Hippocampal formation (tissue), 2 donors: ENCODE measurements around the gene ID4.
"Not testable (repeated sequence)": the region's sequence is repeated elsewhere in the genome, so short reads cannot be mapped to it uniquely, and the experiment has no call there.

Experiments
- DNase-seq, 2 donors: peaks; one replicate each; lab custom pipeline; 2025; lab: John Stamatoyannopoulos, UW

The ID4 gene

DNA sequence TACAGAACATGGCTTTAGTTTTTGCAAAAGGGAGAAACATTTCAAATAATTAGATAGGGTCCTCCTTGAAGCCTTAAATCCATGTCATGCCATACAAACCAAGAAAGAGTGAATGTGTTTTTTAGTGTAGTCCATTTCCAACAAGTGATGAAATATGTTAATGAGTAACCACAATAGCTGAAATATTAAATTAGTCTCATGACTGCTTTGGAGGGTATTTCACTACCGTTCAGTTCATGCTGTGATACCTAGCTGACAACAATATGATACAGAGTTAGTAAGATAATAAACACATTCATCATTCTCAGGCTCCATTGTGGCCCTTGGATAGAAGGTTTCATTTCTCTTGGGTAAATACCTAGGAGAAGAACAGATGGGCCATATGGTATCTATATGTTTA is 5.8 kb upstream of the ID4 start:
- no peak for DNase-seq

DNA sequence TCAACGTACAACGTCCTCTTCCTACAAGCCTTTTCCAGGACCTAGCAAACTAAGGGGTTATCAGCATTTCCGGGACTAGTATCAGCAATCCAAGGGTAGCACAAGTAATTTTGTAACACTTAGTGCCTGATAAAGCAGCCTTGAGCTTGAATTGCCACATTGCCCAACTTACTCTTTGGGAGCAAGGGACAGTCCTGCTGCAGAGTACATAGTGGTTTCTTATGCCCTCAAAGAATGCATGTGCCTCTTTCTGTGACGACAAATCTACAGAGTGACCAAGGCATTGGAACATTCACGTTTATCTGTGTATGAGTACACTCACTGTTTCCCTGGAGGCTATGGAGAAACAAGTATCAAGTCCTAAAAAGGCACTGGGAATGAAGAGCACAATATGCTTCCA is 3.2 kb upstream of the ID4 start:
- DNase-seq = no peak

DNA sequence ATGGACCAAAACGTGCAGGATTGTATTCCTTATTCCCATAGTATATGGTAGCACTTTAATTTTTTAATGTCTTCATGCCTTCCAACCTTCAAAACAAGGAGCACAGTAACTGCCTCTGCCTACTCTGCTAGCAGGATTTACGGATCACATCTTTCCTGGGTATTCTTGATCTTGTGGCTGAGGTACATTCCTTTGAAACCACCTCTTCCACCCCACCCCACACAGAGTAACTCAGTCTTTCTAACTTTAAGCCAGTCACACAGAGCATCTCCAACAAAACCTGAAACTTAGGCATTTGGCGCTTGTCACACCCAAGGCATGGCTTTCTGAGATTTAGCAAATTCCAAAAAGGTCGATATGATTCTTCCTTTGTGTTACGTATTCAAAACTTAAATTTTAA is 2.3 kb upstream of the ID4 start:
- no peak for DNase-seq

DNA sequence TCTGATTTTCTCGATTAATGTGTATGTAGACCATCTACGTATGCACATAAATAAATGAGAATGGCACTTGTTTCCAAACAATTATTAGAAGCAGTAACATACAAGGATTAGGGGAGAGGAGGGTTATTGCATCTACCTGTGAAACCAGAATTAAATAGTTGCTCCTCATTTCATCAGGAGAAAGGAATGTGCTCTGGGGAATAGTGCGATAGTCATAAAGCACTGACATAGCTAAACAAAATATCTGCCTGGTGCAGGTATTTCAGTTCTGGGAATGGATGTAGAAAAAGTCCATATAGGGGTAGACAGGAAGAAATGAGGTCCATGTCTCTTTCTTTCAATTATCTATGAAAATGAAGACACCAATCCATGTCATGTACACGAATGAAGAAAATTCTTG is 1.6 kb upstream of the ID4 start:
- no peak for DNase-seq

DNA sequence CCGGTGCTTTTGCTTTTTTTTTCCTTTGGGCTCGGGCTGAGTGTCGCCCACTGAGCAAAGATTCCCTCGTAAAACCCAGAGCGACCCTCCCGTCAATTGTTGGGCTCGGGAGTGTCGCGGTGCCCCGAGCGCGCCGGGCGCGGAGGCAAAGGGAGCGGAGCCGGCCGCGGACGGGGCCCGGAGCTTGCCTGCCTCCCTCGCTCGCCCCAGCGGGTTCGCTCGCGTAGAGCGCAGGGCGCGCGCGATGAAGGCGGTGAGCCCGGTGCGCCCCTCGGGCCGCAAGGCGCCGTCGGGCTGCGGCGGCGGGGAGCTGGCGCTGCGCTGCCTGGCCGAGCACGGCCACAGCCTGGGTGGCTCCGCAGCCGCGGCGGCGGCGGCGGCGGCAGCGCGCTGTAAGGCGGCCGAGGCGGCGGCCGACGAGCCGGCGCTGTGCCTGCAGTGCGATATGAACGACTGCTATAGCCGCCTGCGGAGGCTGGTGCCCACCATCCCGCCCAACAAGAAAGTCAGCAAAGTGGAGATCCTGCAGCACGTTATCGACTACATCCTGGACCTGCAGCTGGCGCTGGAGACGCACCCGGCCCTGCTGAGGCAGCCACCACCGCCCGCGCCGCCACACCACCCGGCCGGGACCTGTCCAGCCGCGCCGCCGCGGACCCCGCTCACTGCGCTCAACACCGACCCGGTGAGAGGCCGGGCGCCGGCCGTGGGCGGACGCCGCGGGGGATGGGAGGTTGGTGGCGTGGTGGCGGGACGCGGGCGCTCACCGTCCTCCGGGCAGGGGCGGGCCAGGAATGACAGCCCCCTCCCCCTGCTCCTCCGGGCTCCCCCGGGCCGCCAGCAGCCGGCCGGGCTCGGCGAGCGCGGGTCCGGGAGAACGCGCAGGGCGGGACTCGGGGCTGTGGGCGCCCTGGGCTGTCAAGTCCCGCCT is 606 bp downstream of the ID4 start:
- DNase-seq = no peak

GRCh38 chr6:19838442-19839236 is 1.5 kb downstream of the ID4 start:
- no peak for DNase-seq

DNA sequence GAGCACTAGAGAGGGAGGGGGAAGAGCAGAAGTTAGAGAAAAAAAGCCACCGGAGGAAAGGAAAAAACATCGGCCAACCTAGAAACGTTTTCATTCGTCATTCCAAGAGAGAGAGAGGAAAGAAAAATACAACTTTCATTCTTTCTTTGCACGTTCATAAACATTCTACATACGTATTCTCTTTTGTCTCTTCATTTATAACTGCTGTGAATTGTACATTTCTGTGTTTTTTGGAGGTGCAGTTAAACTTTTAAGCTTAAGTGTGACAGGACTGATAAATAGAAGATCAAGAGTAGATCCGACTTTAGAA is 2.0 kb downstream of the ID4 start:
- DNase-seq = no peak

DNA sequence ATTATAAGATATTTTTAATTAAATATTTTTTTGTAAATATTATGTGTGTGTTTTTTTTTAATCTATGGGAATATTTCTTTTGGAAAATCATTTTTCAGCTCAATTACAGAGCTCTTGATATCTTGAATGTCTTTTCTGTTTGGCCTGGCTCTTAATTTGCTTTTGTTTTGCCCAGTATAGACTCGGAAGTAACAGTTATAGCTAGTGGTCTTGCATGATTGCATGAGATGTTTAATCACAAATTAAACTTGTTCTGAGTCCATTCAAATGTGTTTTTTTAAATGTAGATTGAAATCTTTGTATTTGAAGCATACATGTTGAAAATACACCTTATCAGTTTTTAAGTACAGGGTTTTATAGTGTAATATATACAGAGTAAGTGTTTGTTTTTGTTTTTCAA is 2.6 kb downstream of the ID4 start:
- DNase-seq = no peak

DNA sequence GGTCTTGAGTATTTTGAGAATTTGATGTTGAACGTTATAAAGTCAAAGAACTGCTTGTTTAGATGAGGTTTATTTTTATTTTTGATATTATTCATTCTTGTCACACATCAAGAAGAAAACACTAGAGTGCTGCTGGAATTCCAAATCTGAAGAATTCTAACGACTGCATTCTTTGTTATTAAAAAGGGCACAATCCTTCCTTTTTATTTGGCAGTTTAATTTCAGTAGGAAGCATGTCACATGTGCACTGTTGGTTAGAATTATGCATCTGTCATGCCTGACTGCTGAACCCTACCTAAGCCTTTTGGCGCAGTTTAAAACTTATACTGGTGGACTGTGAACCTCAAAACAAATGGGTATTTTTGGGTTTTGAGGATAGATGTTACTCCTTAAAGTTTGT is 4.0 kb downstream of the ID4 start:
- DNase-seq = no peak

- DNase-seq = no peak
Measured at GRCh38 chr6:19842030-19842615, 5.0 kb downstream of the ID4 start.

GRCh38 chr6:19844689-19845088 is 7.5 kb downstream of the ID4 start:
- no peak for DNase-seq

DNA sequence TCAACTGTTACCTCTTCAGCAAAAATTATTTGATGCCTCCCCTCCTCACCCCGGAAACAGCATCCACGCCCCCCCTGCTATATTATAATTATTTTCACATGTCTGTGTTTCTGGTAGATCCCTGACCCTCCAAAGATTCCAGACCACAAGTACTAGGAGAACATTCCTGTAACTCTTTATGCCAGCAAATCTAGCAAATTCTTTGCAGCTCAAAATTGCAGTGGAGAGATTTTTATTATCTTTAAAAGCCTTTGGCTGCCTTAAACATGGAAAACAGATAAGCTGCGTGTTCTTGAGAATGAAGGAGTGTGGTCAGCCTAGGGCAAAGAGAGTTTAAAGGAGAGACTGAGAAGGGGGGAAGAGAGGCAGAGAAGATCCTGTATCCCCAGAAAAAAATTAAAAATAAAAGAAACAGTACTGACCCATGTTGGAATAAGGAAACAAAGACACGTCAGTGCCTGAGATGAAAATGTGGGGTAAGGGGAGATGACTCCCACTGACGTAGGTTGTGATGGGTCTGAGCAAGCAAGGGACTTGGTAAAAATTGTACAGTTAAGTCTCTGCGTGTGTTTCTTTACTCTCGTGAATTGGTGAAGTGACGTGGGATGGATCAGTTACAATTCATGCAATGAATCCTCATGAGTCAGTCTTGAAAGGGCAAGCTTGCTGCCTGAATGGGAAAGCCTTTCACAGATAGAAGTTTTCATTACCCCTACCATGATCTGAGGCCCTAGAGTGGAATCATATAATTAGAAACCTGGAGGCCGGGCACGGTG is 8.3 kb downstream of the ID4 start:
- DNase-seq = no peak

GRCh38 chr6:19848465-19849029 is 11.4 kb downstream of the ID4 start:
- no peak for DNase-seq

- DNase-seq = no peak
Measured at GRCh38 chr6:19849196-19849595, 12.0 kb downstream of the ID4 start.

DNA sequence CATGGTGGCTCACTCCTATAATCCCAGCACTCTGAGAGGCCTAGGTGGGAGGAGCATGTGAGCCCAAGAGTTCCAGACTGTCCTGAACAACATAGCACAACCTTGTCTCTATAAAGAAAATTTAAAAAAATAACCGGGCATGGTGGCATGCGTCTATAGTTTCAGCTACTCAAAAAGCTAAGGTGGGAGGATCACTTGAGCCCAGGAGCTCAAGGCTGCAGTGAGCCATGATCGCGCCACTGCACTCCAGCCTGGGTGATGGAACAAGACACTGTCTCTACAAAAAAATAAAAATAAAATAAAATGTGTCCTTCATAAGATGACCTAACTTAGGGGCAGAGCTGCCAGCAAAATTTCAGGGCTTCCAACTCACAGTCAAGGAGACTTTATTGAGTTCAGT is 12.6 kb downstream of the ID4 start:
- no peak for DNase-seq

DNA sequence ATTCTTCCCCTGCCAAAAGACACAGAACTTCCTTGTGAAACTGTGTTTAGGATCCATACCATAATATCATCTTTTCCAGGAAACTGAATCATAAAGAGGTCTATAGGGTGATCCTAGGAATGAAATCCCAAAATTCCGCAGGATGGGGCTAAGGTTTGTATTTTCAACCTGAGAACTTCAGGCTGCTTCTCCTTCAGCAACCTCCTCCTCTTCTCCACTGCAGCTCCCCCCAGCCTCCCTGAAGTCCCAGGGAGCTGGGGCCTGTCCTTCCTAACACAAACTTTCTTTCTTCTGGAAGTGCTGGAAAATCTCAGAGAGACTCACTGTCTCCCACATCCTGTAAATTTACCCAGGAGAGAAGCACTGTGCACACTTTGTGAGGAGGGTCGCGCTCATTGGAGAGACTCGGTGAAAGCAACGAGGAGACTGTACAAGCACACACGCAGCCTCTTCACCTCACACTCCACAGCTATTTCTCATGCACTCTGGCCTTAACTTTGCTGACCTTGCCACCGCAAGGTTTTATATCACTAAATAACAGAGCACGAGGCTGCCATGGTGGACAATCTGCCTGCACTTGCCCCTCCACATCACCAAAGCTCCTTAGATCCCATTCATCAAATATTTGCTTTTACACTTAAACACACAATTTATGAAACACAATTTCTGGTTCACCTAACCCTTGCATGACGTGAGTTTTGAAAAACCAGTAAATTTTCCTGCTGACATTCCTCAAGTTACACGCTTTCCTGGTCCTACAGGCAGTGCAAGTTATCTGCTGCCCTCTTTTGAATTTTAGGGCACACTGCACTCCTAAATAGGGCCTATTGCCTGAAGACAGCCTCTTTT is 14.3 kb downstream of the ID4 start:
- peak; percentile 22 to 72 for DNase-seq

DNA sequence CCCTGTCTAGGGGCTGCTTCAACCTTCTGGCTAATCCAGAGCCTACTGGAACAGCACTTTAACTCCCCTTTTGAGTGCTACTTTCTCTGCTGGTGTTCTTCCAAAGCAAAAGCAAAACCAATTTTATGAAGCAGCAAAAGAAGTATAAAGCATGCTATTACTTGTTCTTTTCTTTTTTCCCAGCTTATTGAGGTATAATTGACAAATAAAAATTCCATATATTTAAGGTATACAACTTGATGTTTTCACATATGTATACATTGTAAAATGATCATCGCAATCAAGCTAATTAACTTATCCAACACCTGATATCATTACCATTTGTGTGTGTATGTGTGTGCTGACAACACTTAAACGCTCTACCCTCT is 14.9 kb downstream of the ID4 start:
- no peak for DNase-seq

DNA sequence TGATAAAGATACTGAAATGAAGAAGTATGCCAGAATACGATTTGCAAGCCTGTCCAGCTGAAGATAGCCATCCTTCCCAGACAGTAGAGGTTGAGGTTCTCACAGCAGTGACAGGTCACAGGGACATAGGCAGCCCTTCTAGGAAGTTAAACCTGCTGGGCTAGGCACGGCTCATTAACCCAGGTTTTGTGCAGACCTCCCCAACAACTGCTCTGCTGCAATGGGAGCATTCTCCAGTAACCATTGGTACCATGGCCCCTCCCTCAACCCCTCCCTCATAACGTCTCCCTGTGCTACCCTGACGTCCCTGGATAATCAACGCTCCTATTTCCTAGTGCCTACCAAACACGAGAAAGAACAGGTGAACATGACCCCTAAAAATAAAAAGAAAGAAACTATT is 15.8 kb downstream of the ID4 start:
- DNase-seq = no peak

DNA sequence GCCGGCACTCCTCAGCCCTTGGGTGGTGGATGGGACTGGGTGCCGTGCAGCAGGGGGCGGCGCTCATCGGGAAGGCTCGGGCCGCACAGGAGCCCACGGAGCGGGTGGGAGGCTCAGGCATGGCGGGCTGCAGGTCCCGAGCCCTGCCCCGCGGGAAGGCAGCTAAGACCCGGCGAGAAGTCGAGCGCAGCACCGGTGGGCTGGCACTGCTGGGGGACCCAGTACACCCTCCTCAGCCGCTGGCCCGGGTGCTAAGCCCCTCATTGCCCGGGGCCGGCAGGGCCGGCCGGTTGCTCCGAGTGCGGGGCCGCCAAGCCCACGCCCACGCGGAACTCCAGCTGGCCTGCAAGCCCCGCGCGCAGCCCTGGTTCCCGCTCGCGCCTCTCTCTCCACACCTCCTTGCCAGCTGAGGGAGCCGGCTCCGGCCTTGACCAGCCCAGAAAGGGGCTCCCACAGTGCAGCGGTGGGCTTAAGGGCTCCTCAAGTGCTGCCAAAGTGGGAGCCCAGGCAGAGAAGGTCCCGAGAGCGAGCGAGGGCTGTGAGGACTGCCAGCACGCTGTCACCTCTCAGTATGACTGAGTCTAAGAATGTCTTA is 17.3 kb downstream of the ID4 start:
- not testable (repeated sequence) for DNase-seq

GRCh38 chr6:19855536-19855935 is 18.4 kb downstream of the ID4 start:
- no peak for DNase-seq

DNA sequence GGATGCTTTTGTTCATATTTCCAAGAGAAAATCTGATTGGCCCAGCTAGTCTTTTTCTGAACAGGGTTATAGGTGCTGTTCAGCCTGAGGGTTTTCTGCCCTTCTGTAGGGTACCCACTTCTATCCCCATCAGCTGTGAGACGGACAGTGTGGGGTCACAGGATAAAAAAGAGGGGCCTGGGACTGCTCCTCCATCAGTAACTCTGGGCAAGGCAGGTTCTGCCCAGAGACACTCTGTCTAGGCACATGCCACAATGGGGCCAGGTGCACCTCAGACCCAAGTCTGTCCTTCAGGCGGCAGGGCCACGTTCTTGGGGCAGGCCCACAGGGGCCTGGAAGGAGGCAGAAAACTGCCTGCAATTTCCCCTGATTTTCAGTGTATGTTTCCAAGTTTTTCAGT is 20.0 kb downstream of the ID4 start:
- no peak for DNase-seq
